SK-N-SH treated with all-trans-retinoic acid at 6 μM for 48 hours (cell line): ENCODE data around the gene SLC29A3.

Experiments
- ESRRG ChIP-seq: fragments of 250-450 bp; sonication (Bioruptor Pico); IDR thresholded peaks from 2 replicates; pipeline ENCODE4 v1.6.1; 2021; ENCODE audit warnings: mild to moderate bottlenecking
- ISL1 ChIP-seq: fragments of 250-450 bp; sonication (Bioruptor Pico); IDR thresholded peaks from 2 replicates; pipeline ENCODE4 v2.1.2; 2022; ENCODE audit warnings: mild to moderate bottlenecking, moderate library complexity
- ZFP30 ChIP-seq: fragments of 450-650 bp; formaldehyde crosslinking; IDR thresholded peaks from 2 replicates; pipeline ENCODE4 v1.5.0; 2022; ENCODE audit warnings: mild to moderate bottlenecking, moderate library complexity

DNA sequence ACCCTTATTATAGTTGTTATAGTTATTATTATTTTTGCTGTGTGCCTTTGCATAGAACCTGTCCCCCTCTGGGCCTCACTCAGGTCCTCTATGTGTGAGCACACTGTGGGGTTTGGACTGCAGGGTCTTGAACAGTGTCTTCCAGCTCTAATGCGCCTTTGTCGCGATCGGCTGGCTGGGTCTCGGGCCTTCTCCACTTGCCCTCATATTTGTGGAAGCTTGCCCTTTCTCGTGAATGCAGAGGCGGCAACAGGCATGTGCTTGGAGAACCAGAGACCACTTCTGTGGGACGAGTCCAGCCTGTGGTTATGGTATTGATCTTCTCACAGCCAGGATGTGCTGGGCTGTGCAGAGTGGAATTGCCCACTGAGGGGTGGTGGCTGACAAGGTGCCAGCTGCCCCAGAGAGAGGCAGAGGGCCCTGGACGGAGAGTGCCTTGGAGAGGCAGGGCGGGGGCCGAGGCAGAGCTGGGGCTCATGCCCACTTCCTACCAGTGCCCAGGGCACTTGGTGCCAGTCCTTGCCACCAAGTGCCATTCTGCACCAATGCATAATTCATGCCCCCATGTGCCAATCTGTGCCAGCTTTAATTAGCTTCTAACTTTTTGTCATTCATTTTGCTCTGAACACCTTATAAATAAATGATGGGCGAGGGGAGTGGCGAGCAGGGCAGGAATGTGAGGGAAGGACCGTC lies 70.9 kb downstream of the SLC29A3 start:
- TF ChIP-seq ZFP30 (CRISPR knock-in tag) (no peak), ISL1 (CRISPR knock-in tag) (no peak), ESRRG (CRISPR knock-in tag) (no peak)
